NT2/D1 (cell line): Measurements from ENCODE around the gene ACTN4.

ENCODE experiments used
- DNase-seq: peaks from one replicate; pipeline ENCODE4 v3.0.0-alpha.2; 2011; ENCODE audit warnings: low read depth, low spot score
- H3K27me3 ChIP-seq: 2 replicates; pipeline ENCODE4 v1.6.0; 2011; ENCODE audit warnings: mild to moderate bottlenecking; ENCODE audit not compliant: insufficient read length, insufficient read depth
- H3K36me3 ChIP-seq: 2 replicates; pipeline ENCODE4 v1.6.1; 2011; ENCODE audit warnings: mild to moderate bottlenecking, low read length, mixed read lengths; ENCODE audit not compliant: insufficient read depth, insufficient read length
- H3K4me1 ChIP-seq: 2 replicates; pipeline ENCODE4 v1.5.1; 2011; ENCODE audit not compliant: insufficient read depth, insufficient read length
- H3K4me3 ChIP-seq: 2 replicates; pipeline ENCODE4 v1.5.1; 2011; ENCODE audit warnings: low read depth; ENCODE audit not compliant: insufficient read length
- H3K9ac ChIP-seq: 2 replicates; pipeline ENCODE4 v1.6.0; 2011; ENCODE audit warnings: low read depth; ENCODE audit not compliant: insufficient read length
- H3K9me3 ChIP-seq: 2 replicates; pipeline ENCODE4 v1.5.1; 2011; ENCODE audit warnings: mild to moderate bottlenecking, low read length; ENCODE audit not compliant: insufficient read depth
- SUZ12 ChIP-seq: IDR thresholded peaks from 2 replicates; pipeline ENCODE4 v1.6.1; 2011; ENCODE audit not compliant: insufficient read length, insufficient read depth; ENCODE audit errors: extremely low read depth
- YY1 ChIP-seq: IDR thresholded peaks from 2 replicates; pipeline ENCODE4 v1.6.1; 2011; ENCODE audit not compliant: insufficient read length, insufficient read depth
- ZNF274 ChIP-seq: IDR thresholded peaks from 2 replicates; pipeline ENCODE4 v1.6.1; 2011; ENCODE audit warnings: mild to moderate bottlenecking, low read depth, low read length

The ACTN4 gene

DNA sequence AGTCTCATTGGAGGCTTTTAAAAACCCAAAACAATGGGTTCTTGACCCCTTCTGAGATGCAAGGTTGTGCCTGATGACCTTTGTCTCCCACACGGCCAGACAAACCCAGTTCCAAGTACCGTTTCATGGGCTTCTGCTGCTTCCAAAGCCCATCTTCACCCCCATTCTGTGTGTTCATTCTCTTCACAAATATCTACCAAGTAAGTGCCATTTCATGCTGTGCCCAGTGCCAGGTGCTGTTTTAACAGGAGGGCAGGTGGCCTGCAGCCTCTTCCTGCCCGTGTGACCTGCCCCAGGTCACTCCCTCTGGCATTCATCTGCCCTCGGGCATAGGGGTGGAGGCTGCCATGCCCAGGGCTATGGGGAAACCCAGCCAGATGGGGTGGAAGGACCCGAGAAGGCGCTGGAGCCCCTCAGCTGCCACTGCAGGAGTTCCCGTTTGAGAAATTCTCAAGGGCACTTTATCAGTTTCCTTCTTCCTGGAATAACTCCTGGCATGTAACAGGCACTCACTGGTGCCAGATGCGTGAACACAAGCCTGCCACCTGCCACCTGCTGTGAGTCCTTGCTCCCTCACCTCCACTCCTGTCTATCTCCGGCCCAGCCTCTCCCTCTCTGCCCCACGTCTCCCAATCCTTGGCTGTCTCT is 84.3 kb downstream of the ACTN4 start:
- Histone ChIP-seq H3K27me3 (no peaks in the 10 kb centered on the region), H3K9me3 (no peaks in the 10 kb centered on the region), H3K4me1 (peaks cover 14% of the 10 kb centered on the region), H3K9ac (no peak overlapping the region), H3K4me3 (no peak overlapping the region), H3K36me3 (peaks cover 55% of the 10 kb centered on the region)
- no peak for DNase-seq
- TF ChIP-seq YY1 = no peak
- TF ChIP-seq ZNF274 = no peak
- no peak for TF ChIP-seq SUZ12

- H3K9me3 ChIP-seq = no peaks in the 10 kb centered on the region
- peaks cover 3% of the 10 kb centered on the region for H3K27me3 ChIP-seq
- H3K9ac ChIP-seq = no peak overlapping the region
- TF ChIP-seq SUZ12 (no peak), YY1 (no peak), ZNF274 (no peak)
- peaks cover 12% of the 10 kb centered on the region for H3K4me1 ChIP-seq
- no peak for DNase-seq
- H3K36me3 ChIP-seq = peaks cover 41% of the 10 kb centered on the region
- no peak overlapping the region for H3K4me3 ChIP-seq
Observed at GRCh38 chr19:38733241-38733492, 85.7 kb downstream of the ACTN4 start.

DNA sequence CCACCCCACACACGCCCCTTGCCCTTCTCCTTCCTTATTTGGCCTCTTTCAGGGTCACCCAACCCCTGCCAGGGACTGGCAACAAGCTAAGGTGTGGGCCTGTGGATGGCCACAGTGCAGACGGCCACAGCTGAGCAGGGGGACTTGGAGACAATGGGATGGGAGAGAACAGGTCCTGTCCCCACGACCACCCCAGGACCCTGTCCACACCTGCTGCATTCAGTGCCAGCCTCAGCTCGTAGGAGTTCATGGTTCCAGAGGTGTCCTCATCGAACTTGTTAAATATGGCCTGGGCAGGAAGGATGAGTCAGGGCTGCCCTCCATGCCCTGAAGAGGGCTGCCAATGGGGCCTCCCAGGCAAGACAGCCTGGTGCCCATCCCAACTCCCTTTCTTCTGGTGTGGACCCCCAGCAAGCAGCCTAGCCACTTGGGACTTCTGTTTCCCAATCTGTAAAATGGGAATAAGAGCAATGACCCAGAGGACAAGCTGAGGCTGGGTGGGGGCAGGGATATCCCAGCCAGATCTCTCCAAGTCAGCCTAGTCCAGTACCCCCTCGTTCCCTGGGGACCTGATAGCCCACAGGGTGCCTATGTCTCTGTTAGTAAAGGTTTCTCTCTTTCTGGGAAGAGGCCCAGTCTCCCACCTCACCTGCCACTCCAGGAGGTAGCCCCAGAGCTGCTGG is 86.2 kb downstream of the ACTN4 start:
- Histone ChIP-seq H3K36me3 (peaks cover 38% of the 10 kb centered on the region), H3K27me3 (peaks cover 3% of the 10 kb centered on the region), H3K9me3 (no peaks in the 10 kb centered on the region), H3K4me3 (no peak overlapping the region), H3K4me1 (peaks cover 12% of the 10 kb centered on the region), H3K9ac (no peak overlapping the region)
- TF ChIP-seq SUZ12 = no peak
- TF ChIP-seq YY1 = no peak
- DNase-seq = no peak

DNA sequence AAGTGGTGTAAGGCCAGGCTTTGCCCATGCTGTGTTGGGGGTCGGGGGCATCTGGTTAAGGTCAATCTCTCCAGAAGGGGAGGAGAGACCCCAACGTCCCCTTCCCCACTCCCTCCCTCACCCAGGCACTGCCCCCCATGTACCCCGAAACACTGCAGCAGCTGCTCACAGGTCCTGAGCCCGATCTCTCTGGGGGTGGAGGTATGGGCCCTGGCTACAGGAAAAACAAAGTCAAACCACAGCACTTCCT is 86.7 kb downstream of the ACTN4 start:
- no peak for DNase-seq
- Histone ChIP-seq H3K27me3 (peaks cover 3% of the 10 kb centered on the region), H3K9ac (no peak overlapping the region), H3K9me3 (no peaks in the 10 kb centered on the region), H3K36me3 (peaks cover 33% of the 10 kb centered on the region), H3K4me3 (no peak overlapping the region), H3K4me1 (peaks cover 11% of the 10 kb centered on the region)
- TF ChIP-seq ZNF274 (no peak), SUZ12 (no peak), YY1 (no peak)

GRCh38 chr19:38734426-38735256 is 87.2 kb downstream of the ACTN4 start:
- Histone ChIP-seq H3K27me3 (peaks cover 3% of the 10 kb centered on the region), H3K9me3 (no peaks in the 10 kb centered on the region), H3K4me1 (peaks cover 10% of the 10 kb centered on the region), H3K9ac (peak overlapping the region; percentile 64), H3K4me3 (peak overlapping the region; percentile 47), H3K36me3 (peaks cover 30% of the 10 kb centered on the region)
- TF ChIP-seq SUZ12 = no peak
- no peak for TF ChIP-seq YY1
- no peak for TF ChIP-seq ZNF274
- DNase-seq = no peak

DNA sequence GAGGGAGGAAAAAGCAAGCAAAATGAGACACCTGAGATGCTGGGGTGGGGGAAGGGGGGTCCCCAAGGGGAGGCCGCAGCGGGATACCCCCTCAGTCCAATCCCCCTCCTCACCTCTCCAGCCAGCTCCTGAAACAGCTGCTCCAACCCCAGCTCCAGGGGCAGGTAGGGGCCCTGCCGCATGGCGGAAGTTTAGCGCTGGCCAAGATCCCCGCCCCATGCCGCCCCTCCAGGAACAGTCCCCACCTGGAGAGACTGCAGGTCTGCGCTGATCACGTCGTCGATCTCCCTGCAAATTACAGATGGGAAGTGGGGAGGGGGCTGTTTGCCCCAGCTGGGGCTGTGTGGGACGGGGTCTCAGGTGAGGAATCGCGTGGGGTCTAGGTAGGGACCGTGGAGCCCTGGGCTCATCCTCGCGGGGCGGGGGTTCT is 87.8 kb downstream of the ACTN4 start:
- peaks cover 3% of the 10 kb centered on the region for H3K27me3 ChIP-seq
- peaks cover 24% of the 10 kb centered on the region for H3K36me3 ChIP-seq
- peaks cover 10% of the 10 kb centered on the region for H3K4me1 ChIP-seq
- DNase-seq = no peak
- H3K9ac ChIP-seq = peak overlapping the region; percentile 64
- no peaks in the 10 kb centered on the region for H3K9me3 ChIP-seq
- H3K4me3 ChIP-seq = peak overlapping the region; percentile 47
- TF ChIP-seq YY1 = no peak
- TF ChIP-seq ZNF274 = no peak
- no peak for TF ChIP-seq SUZ12

DNA sequence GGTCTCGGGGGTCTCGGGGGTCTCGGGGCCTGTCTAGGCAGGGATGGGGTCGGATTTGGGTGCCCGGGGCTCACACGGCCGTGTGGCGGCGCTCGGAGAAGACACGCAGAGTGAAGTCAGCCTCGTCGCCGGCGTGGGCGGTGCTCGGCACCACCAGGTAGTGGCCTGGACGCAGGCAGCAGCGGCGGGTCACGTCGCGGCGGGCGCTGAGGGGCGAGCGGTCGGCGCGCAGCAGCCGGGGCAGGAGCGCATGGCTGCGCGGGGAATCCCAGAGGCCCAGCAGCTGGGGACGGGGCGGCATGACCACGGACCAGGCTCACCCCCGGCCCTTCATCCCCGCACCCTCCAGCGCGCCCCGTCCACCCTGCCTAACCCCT is 88.6 kb downstream of the ACTN4 start:
- H3K36me3 ChIP-seq = peaks cover 17% of the 10 kb centered on the region
- DNase-seq = no peak
- peaks cover 10% of the 10 kb centered on the region for H3K4me1 ChIP-seq
- H3K9ac ChIP-seq = no peak overlapping the region
- H3K9me3 ChIP-seq = no peaks in the 10 kb centered on the region
- H3K4me3 ChIP-seq = peak overlapping the region; percentile 36
- peaks cover 3% of the 10 kb centered on the region for H3K27me3 ChIP-seq
- TF ChIP-seq YY1 = no peak
- TF ChIP-seq ZNF274 = no peak
- no peak for TF ChIP-seq SUZ12
